Astrocyte (in vitro differentiated cells and primary cell): ENCODE measurements around the gene ACOX2. TPM values are rescaled to one million over a fixed set of nuclear protein-coding genes. Genes with fewer than 3 reads are reported as not detected.

Experiments used
- DNase-seq: peaks from one replicate; pipeline ENCODE4 v3.0.0-alpha.2; 2010; ENCODE audit warnings: low read depth
- FAIRE-seq: peaks from 2 replicates; lab custom pipeline; 2011; peaks lifted over from hg19 to GRCh38; lab: Jason Lieb, UNC
- H2AFZ ChIP-seq: 2 replicates; pipeline ENCODE4 v1.6.0; 2012; ENCODE audit warnings: low read depth, low read length, inconsistent platforms
- H3K27ac ChIP-seq: 2 replicates; pipeline ENCODE4 v1.5.1; 2011; ENCODE audit warnings: low read depth, low read length, inconsistent platforms
- H3K27me3 ChIP-seq: 2 replicates; pipeline ENCODE4 v1.6.0; 2011; ENCODE audit warnings: low read length, inconsistent platforms; ENCODE audit not compliant: insufficient read depth
- H3K36me3 ChIP-seq: 2 replicates; pipeline ENCODE4 v1.5.1; 2011; ENCODE audit warnings: low read length, inconsistent platforms; ENCODE audit not compliant: insufficient read depth
- H3K4me1 ChIP-seq: 2 replicates; pipeline ENCODE4 v1.5.1; 2011; ENCODE audit warnings: low read length, inconsistent platforms; ENCODE audit not compliant: insufficient read depth
- H3K4me2 ChIP-seq: 2 replicates; pipeline ENCODE4 v1.6.0; 2012; ENCODE audit warnings: low read length, inconsistent platforms
- H3K4me3 ChIP-seq: 2 replicates; pipeline ENCODE4 v1.5.1; 2011; ENCODE audit warnings: low read depth, mild to moderate bottlenecking, low read length, inconsistent platforms; ENCODE audit not compliant: insufficient read depth
- H3K79me2 ChIP-seq: 2 replicates; pipeline ENCODE4 v1.6.0; 2012; ENCODE audit warnings: mild to moderate bottlenecking, low read length, inconsistent platforms; ENCODE audit not compliant: insufficient read depth
- H3K9ac ChIP-seq: 2 replicates; pipeline ENCODE4 v1.6.0; 2012; ENCODE audit warnings: mild to moderate bottlenecking, low read length, inconsistent platforms
- H3K9me3 ChIP-seq: 2 replicates; pipeline ENCODE4 v1.5.1; 2012; ENCODE audit warnings: low read depth, mild to moderate bottlenecking, low read length, inconsistent platforms; ENCODE audit not compliant: insufficient read depth
- H4K20me1 ChIP-seq: 2 replicates; pipeline ENCODE4 v1.6.0; 2012; ENCODE audit warnings: low read length, inconsistent platforms; ENCODE audit not compliant: insufficient read depth
- H3K27ac Mint-ChIP-seq: one replicate; pipeline ENCODE4 v1.8.0; 2021; ENCODE audit warnings: mild to moderate bottlenecking, mixed read lengths; ENCODE audit not compliant: unreplicated experiment
- H3K27me3 Mint-ChIP-seq: one replicate; pipeline ENCODE4 v1.8.0; 2021; ENCODE audit warnings: low read depth, mixed read lengths; ENCODE audit not compliant: unreplicated experiment
- H3K36me3 Mint-ChIP-seq: one replicate; pipeline ENCODE4 v1.8.0; 2021; ENCODE audit warnings: low read depth, mixed read lengths; ENCODE audit not compliant: unreplicated experiment
- H3K4me1 Mint-ChIP-seq: one replicate; pipeline ENCODE4 v1.8.0; 2021; ENCODE audit warnings: low read depth, mixed read lengths; ENCODE audit not compliant: unreplicated experiment
- H3K4me3 Mint-ChIP-seq: one replicate; pipeline ENCODE4 v1.8.0; 2021; ENCODE audit warnings: mild to moderate bottlenecking, moderate library complexity, mixed read lengths; ENCODE audit not compliant: unreplicated experiment
- H3K9me3 Mint-ChIP-seq: one replicate; pipeline ENCODE4 v1.8.0; 2021; ENCODE audit warnings: mild to moderate bottlenecking, mixed read lengths; ENCODE audit not compliant: unreplicated experiment
- EZH2 ChIP-seq: IDR thresholded peaks from 2 replicates; pipeline ENCODE4 v1.6.1; 2012; ENCODE audit warnings: mild to moderate bottlenecking, low read length, inconsistent platforms; ENCODE audit not compliant: insufficient read depth
- total RNA-seq: library from RNA; stranded (reverse); gene quantifications from 2 replicates; pipeline ENCODE4 v1.2.1, GENCODE V29; 2021
- TF ChIP-seq, protein P1 (sequence below): IDR thresholded peaks from 2 replicates; pipeline ENCODE4 v1.5.1; 2011; ENCODE audit warnings: low read depth, mild to moderate bottlenecking, inconsistent platforms, low read length, moderate library complexity; ENCODE audit not compliant: insufficient read depth

ACOX2 gene
- total RNA-seq, 1 donor from 2014 or later = 2.7 TPM

GRCh38 chr3:58482917-58483636 is 53.9 kb downstream of the ACOX2 start:
- DNase-seq (no peak), FAIRE-seq (no peak)
- Histone ChIP-seq H3K36me3 (no peaks in the 10 kb centered on the region), H3K4me2 (no peak overlapping the region), H2AFZ (no peak overlapping the region), H3K4me1 (peaks cover 11% of the 10 kb centered on the region), H3K4me3 (no peak overlapping the region), H3K9me3 (peaks cover 4% of the 10 kb centered on the region), H3K27ac (no peak overlapping the region), H3K79me2 (no peaks in the 10 kb centered on the region), H4K20me1 (no peaks in the 10 kb centered on the region), H3K9ac (no peak overlapping the region), H3K27me3 (no peaks in the 10 kb centered on the region)
- Mint-ChIP-seq H3K27ac (no peak overlapping the region), H3K9me3 (peaks cover 6% of the 10 kb centered on the region), H3K27me3 (peaks cover 20% of the 10 kb centered on the region), H3K4me3 (no peak overlapping the region), H3K4me1 (peaks cover 9% of the 10 kb centered on the region), H3K36me3 (no peaks in the 10 kb centered on the region)
- no peak for TF ChIP-seq EZH2
- TF ChIP-seq, protein P1, sequence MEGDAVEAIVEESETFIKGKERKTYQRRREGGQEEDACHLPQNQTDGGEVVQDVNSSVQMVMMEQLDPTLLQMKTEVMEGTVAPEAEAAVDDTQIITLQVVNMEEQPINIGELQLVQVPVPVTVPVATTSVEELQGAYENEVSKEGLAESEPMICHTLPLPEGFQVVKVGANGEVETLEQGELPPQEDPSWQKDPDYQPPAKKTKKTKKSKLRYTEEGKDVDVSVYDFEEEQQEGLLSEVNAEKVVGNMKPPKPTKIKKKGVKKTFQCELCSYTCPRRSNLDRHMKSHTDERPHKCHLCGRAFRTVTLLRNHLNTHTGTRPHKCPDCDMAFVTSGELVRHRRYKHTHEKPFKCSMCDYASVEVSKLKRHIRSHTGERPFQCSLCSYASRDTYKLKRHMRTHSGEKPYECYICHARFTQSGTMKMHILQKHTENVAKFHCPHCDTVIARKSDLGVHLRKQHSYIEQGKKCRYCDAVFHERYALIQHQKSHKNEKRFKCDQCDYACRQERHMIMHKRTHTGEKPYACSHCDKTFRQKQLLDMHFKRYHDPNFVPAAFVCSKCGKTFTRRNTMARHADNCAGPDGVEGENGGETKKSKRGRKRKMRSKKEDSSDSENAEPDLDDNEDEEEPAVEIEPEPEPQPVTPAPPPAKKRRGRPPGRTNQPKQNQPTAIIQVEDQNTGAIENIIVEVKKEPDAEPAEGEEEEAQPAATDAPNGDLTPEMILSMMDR = no peak

DNA sequence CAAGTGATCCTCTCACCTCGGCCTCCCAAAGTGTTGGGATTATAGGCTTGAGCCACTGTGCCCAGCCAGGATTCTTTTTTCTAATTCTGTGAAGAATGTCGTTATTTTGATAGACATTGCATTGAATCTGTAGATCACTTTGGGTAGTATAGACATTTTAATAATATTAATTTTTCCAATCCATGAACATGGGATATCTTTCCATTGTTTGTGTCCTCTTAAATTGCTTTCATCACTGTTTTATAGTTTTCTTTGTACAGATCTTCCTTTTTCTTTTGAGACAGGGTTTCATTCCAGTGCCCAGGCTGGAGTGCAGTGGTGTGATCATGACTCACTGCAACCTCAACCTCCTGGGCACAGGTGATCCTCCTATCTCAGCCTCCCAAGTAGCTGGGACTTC is 56.7 kb downstream of the ACOX2 start:
- DNase-seq (no peak), FAIRE-seq (no peak)
- Mint-ChIP-seq H3K27me3 (peaks cover 13% of the 10 kb centered on the region), H3K4me3 (no peak overlapping the region), H3K9me3 (peaks cover 4% of the 10 kb centered on the region), H3K27ac (no peak overlapping the region), H3K36me3 (no peaks in the 10 kb centered on the region), H3K4me1 (no peaks in the 10 kb centered on the region)
- Histone ChIP-seq H3K9me3 (peaks cover 4% of the 10 kb centered on the region), H3K4me3 (no peak overlapping the region), H3K4me1 (no peaks in the 10 kb centered on the region), H2AFZ (no peak overlapping the region), H3K27me3 (no peaks in the 10 kb centered on the region), H3K27ac (no peak overlapping the region), H3K79me2 (no peaks in the 10 kb centered on the region), H3K4me2 (no peak overlapping the region), H3K9ac (no peak overlapping the region), H3K36me3 (no peaks in the 10 kb centered on the region), H4K20me1 (no peaks in the 10 kb centered on the region)
- TF ChIP-seq, protein P1 = no peak
- no peak for TF ChIP-seq EZH2

GRCh38 chr3:58478781-58479180 is 58.2 kb downstream of the ACOX2 start:
- Histone ChIP-seq H3K4me3 (no peak overlapping the region), H3K27ac (no peak overlapping the region), H3K9ac (no peak overlapping the region), H3K4me2 (no peak overlapping the region), H3K36me3 (no peaks in the 10 kb centered on the region), H4K20me1 (no peaks in the 10 kb centered on the region), H3K79me2 (no peaks in the 10 kb centered on the region), H3K27me3 (no peaks in the 10 kb centered on the region), H3K9me3 (peaks cover 4% of the 10 kb centered on the region), H3K4me1 (no peaks in the 10 kb centered on the region), H2AFZ (no peak overlapping the region)
- FAIRE-seq (no peak), DNase-seq (no peak)
- no peak overlapping the region for H3K4me3 Mint-ChIP-seq
- TF ChIP-seq, protein P1 = no peak
- no peak for TF ChIP-seq EZH2
- H3K4me1 Mint-ChIP-seq = no peaks in the 10 kb centered on the region
- H3K27me3 Mint-ChIP-seq = peaks cover 8% of the 10 kb centered on the region
- H3K9me3 Mint-ChIP-seq = peaks cover 4% of the 10 kb centered on the region
- H3K36me3 Mint-ChIP-seq = no peaks in the 10 kb centered on the region
- H3K27ac Mint-ChIP-seq = no peak overlapping the region
